Activated CD4-positive, alpha-beta T cell treated with anti-CD3 and anti-CD28 coated beads for 36 hours (primary cell): ENCODE measurements around the gene CYP2C8. TPM values are rescaled to one million over a fixed set of nuclear protein-coding genes. Genes with fewer than 3 reads are reported as not detected.

Source experiments
- ATAC-seq: fragments of 200-7000 bp; cut with Tn5 transposase; one replicate; pipeline ENCODE4 v1.10.0; 2021; ENCODE audit warnings: mild to moderate bottlenecking, moderate library complexity
- CTCF ChIA-PET: fragments of 350-600 bp; sonication (Branson Sonifier 250); formaldehyde crosslinking; loops from one replicate; lab custom pipeline; 2021; ENCODE audit warnings: antibody characterized with exemption; lab: Charles Lee
- POLR2A ChIA-PET: fragments of 350-600 bp; sonication (Branson Sonifier 250); formaldehyde crosslinking; loops from one replicate; lab custom pipeline; 2021; ENCODE audit warnings: antibody characterized with exemption, inconsistent platforms; lab: Charles Lee
- DNase-seq: peaks from one replicate; pipeline ENCODE4 v3.0.0-alpha.2; 2020
- H3K27ac Mint-ChIP-seq: one replicate; pipeline ENCODE4 v1.8.0; 2021; ENCODE audit warnings: mixed read lengths
- H3K27me3 Mint-ChIP-seq: one replicate; pipeline ENCODE4 v1.8.0; 2021; ENCODE audit warnings: mixed read lengths
- H3K36me3 Mint-ChIP-seq: one replicate; pipeline ENCODE4 v1.8.0; 2021; ENCODE audit warnings: low read depth, mixed read lengths
- H3K4me1 Mint-ChIP-seq: one replicate; pipeline ENCODE4 v1.8.0; 2021; ENCODE audit warnings: mixed read lengths
- H3K4me3 Mint-ChIP-seq: one replicate; pipeline ENCODE4 v1.8.0; 2021; ENCODE audit warnings: mild to moderate bottlenecking, moderate library complexity, mixed read lengths
- H3K9me3 Mint-ChIP-seq: one replicate; pipeline ENCODE4 v1.8.0; 2021; ENCODE audit warnings: low read depth, mixed read lengths
- intact Hi-C, 2 experiments: fragments of 100-400 bp; cut with DNase I in 1 of 2; cut with micrococcal nuclease in 1 of 2; formaldehyde crosslinking; loops; one replicate each; pipeline versions ENCODE4 v1.14.2 to v1.15.1; 2022 to 2024; cut with DNase I, micrococcal nuclease
- total RNA-seq, 2 experiments: library from RNA; stranded (reverse); gene quantifications; one replicate each; pipeline ENCODE4 v1.2.3, GENCODE V29; 2021

Gene CYP2C8
- total RNA-seq, 2 experiments from 2014 or later: 0.14 TPM; not detected in 1

- Mint-ChIP-seq H3K4me3 (no peak overlapping the region), H3K9me3 (no peaks in the 10 kb centered on the region), H3K27me3 (peaks cover 2% of the 10 kb centered on the region), H3K4me1 (no peaks in the 10 kb centered on the region), H3K36me3 (no peaks in the 10 kb centered on the region), H3K27ac (no peak overlapping the region)
- intact Hi-C loops: no loop called here
- POLR2A ChIA-PET: no interaction called here
- CTCF ChIA-PET: interaction anchor here (1.0 kb wide), 1 partner anchor 206 kb away, joined by 3 read pairs; no protein-coding TSS in a partner anchor
- DNase-seq (no peak), ATAC-seq (no peak)
These were observed 30.0 kb downstream of the CYP2C8 start for GRCh38 chr10:95039281-95039680.

DNA sequence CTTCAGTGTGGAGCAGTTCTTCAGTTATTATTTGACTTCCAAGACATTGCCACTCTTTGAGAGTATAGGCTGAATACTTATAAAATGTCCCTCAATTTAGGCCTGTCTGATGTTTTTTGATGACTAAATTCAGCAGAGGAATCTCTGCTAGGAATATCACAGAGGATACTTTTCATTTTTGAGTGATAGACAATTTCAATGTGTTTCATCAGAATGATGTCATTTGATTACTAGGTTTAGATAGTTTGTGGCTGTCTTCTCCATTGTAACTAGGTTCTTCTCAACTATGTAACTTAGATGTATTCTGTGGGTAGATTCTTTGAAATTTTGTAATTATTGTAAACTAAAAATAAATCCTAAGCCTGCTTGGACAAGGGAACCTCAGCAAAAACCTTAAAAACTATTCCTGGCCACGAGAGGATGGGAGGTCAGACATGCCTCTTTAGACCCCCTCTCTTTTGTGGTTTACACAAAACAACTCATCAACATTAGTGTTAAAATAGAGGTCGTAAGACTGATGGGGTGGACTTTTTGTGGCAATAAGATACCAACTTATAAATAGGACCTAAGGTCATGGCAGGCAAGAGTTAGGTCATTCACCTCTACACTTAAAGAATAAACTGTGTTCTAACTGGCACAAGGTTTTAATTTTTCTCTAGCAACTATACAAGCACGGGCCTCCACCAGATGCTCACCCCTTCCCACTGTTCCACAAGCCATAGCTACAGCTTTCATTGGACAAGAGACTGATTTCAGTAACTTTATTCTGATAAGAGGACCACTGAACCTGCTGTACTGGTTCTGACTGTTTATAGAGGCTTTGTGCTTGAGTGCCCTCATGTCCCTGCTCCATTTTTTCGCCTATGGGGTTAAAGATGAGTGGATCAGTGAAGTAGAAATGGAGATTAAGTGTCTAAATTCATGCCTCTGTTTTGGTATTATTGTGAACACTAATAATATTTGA, 33.7 kb downstream of the CYP2C8 start:
- no peak overlapping the region for H3K27ac Mint-ChIP-seq
- no peak for ATAC-seq
- no peaks in the 10 kb centered on the region for H3K9me3 Mint-ChIP-seq
- H3K4me1 Mint-ChIP-seq: no peaks in the 10 kb centered on the region
- no peak for DNase-seq
- ChIA-PET POLR2A (no interaction called here), CTCF (no interaction called here)
- no peak overlapping the region for H3K4me3 Mint-ChIP-seq
- H3K27me3 Mint-ChIP-seq: peaks cover 2% of the 10 kb centered on the region
- no peaks in the 10 kb centered on the region for H3K36me3 Mint-ChIP-seq
- intact Hi-C loops: no loop called here

- ATAC-seq (no peak), DNase-seq (no peak)
- intact Hi-C loops: no loop called here
- Mint-ChIP-seq H3K9me3 (no peaks in the 10 kb centered on the region), H3K27me3 (peaks cover 2% of the 10 kb centered on the region), H3K4me1 (no peaks in the 10 kb centered on the region), H3K4me3 (no peak overlapping the region), H3K27ac (no peak overlapping the region), H3K36me3 (no peaks in the 10 kb centered on the region)
- ChIA-PET POLR2A (no interaction called here), CTCF (no interaction called here)
These were observed 34.9 kb downstream of the CYP2C8 start for GRCh38 chr10:95034401-95034800.

DNA sequence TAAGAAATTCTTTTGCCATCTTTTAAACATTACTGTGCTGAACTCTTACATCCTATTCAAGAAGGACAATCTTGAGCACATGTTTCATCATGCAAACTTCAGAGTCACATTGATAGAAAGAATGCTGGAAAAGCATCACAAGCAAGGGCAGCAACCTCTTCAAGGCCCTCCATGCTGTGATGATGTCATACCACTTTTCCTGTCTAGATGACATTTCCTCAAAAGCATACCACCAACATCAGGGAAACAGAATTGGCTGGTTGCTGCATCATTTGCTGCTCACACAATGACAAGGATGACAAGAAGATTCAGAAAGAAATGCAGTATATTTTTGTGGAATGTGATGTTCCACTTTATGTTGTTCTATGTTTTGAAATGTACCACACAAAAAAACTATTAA, 37.6 kb downstream of the CYP2C8 start:
- Mint-ChIP-seq H3K4me3 (no peak overlapping the region), H3K4me1 (no peaks in the 10 kb centered on the region), H3K9me3 (peaks cover 3% of the 10 kb centered on the region), H3K27ac (no peak overlapping the region), H3K36me3 (no peaks in the 10 kb centered on the region), H3K27me3 (no peaks in the 10 kb centered on the region)
- CTCF ChIA-PET: no interaction called here
- DNase-seq (no peak), ATAC-seq (no peak)
- POLR2A ChIA-PET: no interaction called here
- intact Hi-C loops: no loop called here

GRCh38 chr10:95026461-95026860, 42.8 kb downstream of the CYP2C8 start:
- H3K4me3 Mint-ChIP-seq: no peak overlapping the region
- ATAC-seq: no peak
- no peaks in the 10 kb centered on the region for H3K4me1 Mint-ChIP-seq
- no peak for DNase-seq
- no peaks in the 10 kb centered on the region for H3K27me3 Mint-ChIP-seq
- intact Hi-C loops: no loop called here
- H3K36me3 Mint-ChIP-seq: no peaks in the 10 kb centered on the region
- ChIA-PET POLR2A (no interaction called here), CTCF (no interaction called here)
- H3K27ac Mint-ChIP-seq: no peak overlapping the region
- peaks cover 5% of the 10 kb centered on the region for H3K9me3 Mint-ChIP-seq

GRCh38 chr10:94997741-94998174, 71.5 kb downstream of the CYP2C8 start:
- Mint-ChIP-seq H3K4me1 (no peaks in the 10 kb centered on the region), H3K36me3 (no peaks in the 10 kb centered on the region), H3K27ac (no peak overlapping the region), H3K4me3 (no peak overlapping the region), H3K9me3 (peaks cover 4% of the 10 kb centered on the region), H3K27me3 (no peaks in the 10 kb centered on the region)
- no peak for ATAC-seq
- POLR2A ChIA-PET: no interaction called here
- intact Hi-C loops: no loop called here
- CTCF ChIA-PET: no interaction called here
- DNase-seq: no peak

GRCh38 chr10:94992811-94993210, 76.5 kb downstream of the CYP2C8 start:
- DNase-seq (no peak), ATAC-seq (no peak)
- Mint-ChIP-seq H3K36me3 (no peaks in the 10 kb centered on the region), H3K4me3 (no peak overlapping the region), H3K27me3 (no peaks in the 10 kb centered on the region), H3K9me3 (peaks cover 23% of the 10 kb centered on the region), H3K27ac (no peak overlapping the region), H3K4me1 (no peaks in the 10 kb centered on the region)
- intact Hi-C loops: no loop called here
- ChIA-PET POLR2A (no interaction called here), CTCF (no interaction called here)

- DNase-seq (no peak), ATAC-seq (no peak)
- H3K27ac Mint-ChIP-seq: no peak overlapping the region
- peaks cover 25% of the 10 kb centered on the region for H3K9me3 Mint-ChIP-seq
- no peaks in the 10 kb centered on the region for H3K27me3 Mint-ChIP-seq
- ChIA-PET POLR2A (no interaction called here), CTCF (no interaction called here)
- H3K36me3 Mint-ChIP-seq: no peaks in the 10 kb centered on the region
- H3K4me1 Mint-ChIP-seq: no peaks in the 10 kb centered on the region
- no peak overlapping the region for H3K4me3 Mint-ChIP-seq
- intact Hi-C loops: no loop called here
These were observed 77.9 kb downstream of the CYP2C8 start for GRCh38 chr10:94991243-94991888.

DNA sequence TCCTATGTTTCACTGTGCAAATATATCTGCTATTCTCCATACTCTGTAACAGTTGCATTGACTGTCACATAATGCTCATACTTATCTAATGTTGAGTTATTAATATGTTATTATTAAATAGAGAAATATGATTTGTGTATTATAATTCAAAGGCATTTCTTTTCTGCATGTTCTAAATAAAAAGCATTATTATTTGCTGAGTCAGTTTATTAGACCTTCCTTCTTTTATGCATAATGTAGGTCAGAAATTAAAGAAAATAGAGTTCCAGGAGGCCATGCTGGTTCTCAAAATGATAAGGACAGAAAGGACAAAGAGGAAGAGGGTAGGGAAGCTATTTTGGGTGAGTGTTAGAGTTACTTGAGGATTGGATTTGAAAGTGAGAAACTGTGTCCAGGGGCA, 80.1 kb downstream of the CYP2C8 start:
- H3K4me1 Mint-ChIP-seq: no peaks in the 10 kb centered on the region
- H3K9me3 Mint-ChIP-seq: peaks cover 25% of the 10 kb centered on the region
- DNase-seq (no peak), ATAC-seq (no peak)
- ChIA-PET POLR2A (no interaction called here), CTCF (no interaction called here)
- H3K27me3 Mint-ChIP-seq: no peaks in the 10 kb centered on the region
- H3K27ac Mint-ChIP-seq: no peak overlapping the region
- no peaks in the 10 kb centered on the region for H3K36me3 Mint-ChIP-seq
- H3K4me3 Mint-ChIP-seq: no peak overlapping the region
- intact Hi-C loops: no loop called here

Other genes starting within 250 kb of the CYP2C8 start
- not detected for gene CYP2C9, start 130.8 kb downstream of the CYP2C8 start, total RNA-seq
- gene ACSM6, start 124.7 kb upstream of the CYP2C8 start, total RNA-seq: not detected
- under 1 TPM; 0.34 to 0.53 TPM for gene PDLIM1, start 221.5 kb upstream of the CYP2C8 start, total RNA-seq